Activated naive CD4-positive, alpha-beta T cell treated with anti-CD3 and anti-CD28 coated beads, Interleukin-2, amount 50 U/mL, for 24 hours (primary cell): ENCODE data around the gene DDR2.

Experiments
- H3K27ac Mint-ChIP-seq: one replicate; pipeline ENCODE4 v1.8.0; 2021; ENCODE audit warnings: mild to moderate bottlenecking, mixed read lengths
- H3K27me3 Mint-ChIP-seq: one replicate; pipeline ENCODE4 v1.8.0; 2021; ENCODE audit warnings: mixed read lengths
- H3K36me3 Mint-ChIP-seq: one replicate; pipeline ENCODE4 v1.8.0; 2021; ENCODE audit warnings: mixed read lengths
- H3K4me1 Mint-ChIP-seq: one replicate; pipeline ENCODE4 v1.8.0; 2021; ENCODE audit warnings: mixed read lengths
- H3K4me3 Mint-ChIP-seq: one replicate; pipeline ENCODE4 v1.8.0; 2021; ENCODE audit warnings: mild to moderate bottlenecking, mixed read lengths
- H3K9me3 Mint-ChIP-seq: one replicate; pipeline ENCODE4 v1.8.0; 2021; ENCODE audit warnings: mixed read lengths

DDR2 gene

DNA sequence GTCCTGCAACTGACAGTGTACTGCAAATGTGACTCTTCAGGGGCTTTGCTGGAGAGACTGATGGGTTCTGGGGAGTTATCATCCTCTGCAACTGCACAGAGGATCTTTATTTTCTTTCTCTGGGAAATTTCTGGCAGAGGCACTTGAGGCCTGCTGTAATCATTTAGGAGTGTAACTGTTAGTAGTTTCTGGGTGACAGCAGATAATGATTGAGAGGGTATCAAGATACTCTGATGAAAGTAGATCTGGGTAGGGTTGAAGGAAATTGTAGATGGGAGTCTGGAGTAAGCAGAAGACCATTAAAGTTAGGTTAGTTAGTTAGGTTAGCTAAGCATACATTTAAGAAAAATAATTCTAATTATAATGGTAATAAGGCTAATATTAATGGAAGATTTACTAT is 11.0 kb upstream of the DDR2 start:
- no peak overlapping the region for H3K27ac Mint-ChIP-seq

DNA sequence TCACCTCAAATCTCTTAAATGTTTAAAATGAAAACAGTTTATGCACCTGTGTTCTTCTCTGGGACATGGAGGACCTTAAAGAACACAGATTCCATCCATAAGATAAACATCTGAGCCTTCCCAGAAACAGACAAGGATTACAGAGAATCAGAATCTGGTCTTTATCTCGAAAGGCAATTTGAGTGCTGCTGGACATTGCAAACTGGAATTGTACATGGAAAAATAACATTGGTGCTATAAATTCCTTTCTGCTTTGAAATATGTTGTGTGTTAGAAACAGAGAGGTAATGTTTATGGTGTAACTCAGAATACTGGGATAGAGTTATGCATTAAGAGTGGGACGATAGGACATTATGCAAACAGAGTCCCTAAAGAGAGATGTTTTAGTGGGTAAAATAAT is 6.6 kb upstream of the DDR2 start:
- Mint-ChIP-seq H3K4me3 (no peak overlapping the region), H3K9me3 (no peaks in the 10 kb centered on the region), H3K27ac (no peak overlapping the region), H3K36me3 (peaks cover 5% of the 10 kb centered on the region), H3K4me1 (no peaks in the 10 kb centered on the region), H3K27me3 (peaks cover 9% of the 10 kb centered on the region)

More for the DNA sequence above, 11.0 kb upstream of the DDR2 start:
- H3K9me3 Mint-ChIP-seq, result no peaks in the 10 kb centered on the region
- no peak overlapping the region for H3K4me3 Mint-ChIP-seq
- H3K27me3 Mint-ChIP-seq, result peaks cover 4% of the 10 kb centered on the region
- H3K4me1 Mint-ChIP-seq, result no peaks in the 10 kb centered on the region
- H3K36me3 Mint-ChIP-seq, result peaks cover 19% of the 10 kb centered on the region

DNA sequence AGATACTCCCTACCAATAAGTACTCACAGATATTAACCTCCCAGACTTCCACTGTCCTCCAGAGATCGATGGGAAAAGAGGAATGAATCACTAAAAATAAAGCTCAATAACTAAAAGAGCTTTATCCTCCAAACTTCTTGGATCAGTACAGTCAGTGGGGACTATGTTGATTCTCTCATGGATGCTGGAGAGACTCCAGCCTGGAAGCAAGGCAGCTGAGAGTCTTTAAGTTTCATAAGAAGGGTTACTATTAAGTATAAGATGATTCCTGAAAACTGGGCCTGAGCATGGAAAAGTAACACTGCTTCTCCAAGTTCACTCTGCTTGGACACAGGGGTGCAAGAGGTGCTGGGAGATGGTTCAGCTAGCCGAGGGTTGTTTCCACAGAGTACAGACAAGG is 6.2 kb upstream of the DDR2 start:
- peaks cover 5% of the 10 kb centered on the region for H3K36me3 Mint-ChIP-seq
- peaks cover 9% of the 10 kb centered on the region for H3K27me3 Mint-ChIP-seq
- H3K27ac Mint-ChIP-seq, result no peak overlapping the region
- no peak overlapping the region for H3K4me3 Mint-ChIP-seq
- H3K4me1 Mint-ChIP-seq, result no peaks in the 10 kb centered on the region
- no peaks in the 10 kb centered on the region for H3K9me3 Mint-ChIP-seq

DNA sequence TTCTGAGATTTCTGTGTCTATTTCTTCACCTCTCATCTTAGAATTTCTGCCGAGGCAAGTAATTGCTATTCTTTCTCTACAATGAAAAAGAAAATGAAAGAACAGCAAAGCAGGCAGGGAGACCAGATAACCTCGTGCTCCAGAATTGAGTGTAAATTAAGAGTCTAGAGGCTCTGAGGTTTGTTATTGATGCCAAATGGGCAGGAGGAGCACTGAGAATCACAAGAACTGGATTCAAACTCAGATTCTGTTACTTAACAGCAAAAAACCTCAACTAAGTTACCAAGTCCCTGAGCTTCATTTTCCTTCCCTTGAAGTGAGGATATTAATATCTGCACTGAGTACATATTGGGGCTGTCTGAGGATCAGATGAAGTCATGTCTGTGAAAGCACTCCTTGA is 5.5 kb upstream of the DDR2 start:
- Mint-ChIP-seq H3K4me3 (no peak overlapping the region), H3K27ac (no peak overlapping the region), H3K4me1 (no peaks in the 10 kb centered on the region), H3K36me3 (peaks cover 5% of the 10 kb centered on the region), H3K27me3 (peaks cover 9% of the 10 kb centered on the region), H3K9me3 (no peaks in the 10 kb centered on the region)

DNA sequence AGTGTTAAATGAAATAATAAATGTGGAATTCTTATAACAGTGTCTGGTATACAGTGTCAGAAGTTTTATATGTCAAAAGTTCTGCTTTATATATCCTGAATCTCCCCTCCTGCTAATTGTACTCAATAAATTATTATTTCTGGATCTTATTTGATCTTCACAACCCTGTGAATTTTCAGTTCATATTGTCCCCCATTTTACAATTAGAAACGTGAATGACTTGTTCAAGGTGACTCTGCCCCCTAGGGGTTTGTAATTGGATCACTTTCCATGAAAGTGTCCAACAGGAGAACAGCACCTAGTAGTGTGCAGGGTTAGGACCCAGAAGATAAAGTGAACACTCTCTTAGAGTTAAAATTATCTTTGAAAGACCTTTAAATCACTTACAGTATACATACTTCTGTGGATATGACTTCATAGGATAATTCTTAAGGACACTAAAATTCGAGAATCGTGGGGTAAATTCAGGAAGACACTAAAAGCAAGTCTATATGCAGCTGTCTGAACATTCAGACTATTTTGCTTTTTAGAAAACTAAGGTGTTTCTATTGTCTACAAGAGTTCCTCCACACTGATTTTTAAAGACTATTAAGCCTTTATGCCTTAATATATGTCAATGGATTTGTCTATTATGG is 4.5 kb upstream of the DDR2 start:
- H3K36me3 Mint-ChIP-seq, result peaks cover 4% of the 10 kb centered on the region
- peaks cover 9% of the 10 kb centered on the region for H3K27me3 Mint-ChIP-seq
- no peak overlapping the region for H3K27ac Mint-ChIP-seq
- H3K9me3 Mint-ChIP-seq, result no peaks in the 10 kb centered on the region
- no peaks in the 10 kb centered on the region for H3K4me1 Mint-ChIP-seq
- H3K4me3 Mint-ChIP-seq, result no peak overlapping the region

DNA sequence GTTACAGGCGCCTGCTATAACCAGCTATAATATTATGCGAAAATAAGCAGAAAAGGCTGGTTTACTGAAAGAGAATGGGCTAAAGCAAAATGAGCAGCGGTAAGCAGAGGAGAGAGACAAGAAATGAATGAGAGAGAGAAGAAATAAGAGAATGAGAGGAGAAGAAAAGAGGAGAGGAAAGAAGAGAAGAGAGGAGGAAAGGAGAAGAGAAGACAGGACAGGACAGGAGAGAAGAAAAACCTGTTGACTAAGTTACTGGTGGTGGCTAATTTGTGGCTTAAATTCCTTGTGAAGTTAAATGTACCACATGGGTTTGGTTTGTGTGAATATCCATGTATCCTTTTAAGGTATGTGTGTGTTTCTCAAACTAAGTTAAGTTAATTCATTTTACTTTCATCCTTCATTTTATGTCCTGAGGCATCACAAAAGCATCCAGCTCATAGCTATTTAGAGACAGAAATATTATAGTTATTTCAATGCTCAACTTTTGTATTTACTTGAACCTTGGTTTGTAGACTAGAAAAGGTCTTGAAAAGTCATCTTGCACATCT is 3.1 kb upstream of the DDR2 start:
- Mint-ChIP-seq H3K27me3 (peaks cover 6% of the 10 kb centered on the region), H3K4me3 (no peak overlapping the region), H3K4me1 (no peaks in the 10 kb centered on the region), H3K27ac (no peak overlapping the region), H3K9me3 (no peaks in the 10 kb centered on the region), H3K36me3 (no peaks in the 10 kb centered on the region)

DNA sequence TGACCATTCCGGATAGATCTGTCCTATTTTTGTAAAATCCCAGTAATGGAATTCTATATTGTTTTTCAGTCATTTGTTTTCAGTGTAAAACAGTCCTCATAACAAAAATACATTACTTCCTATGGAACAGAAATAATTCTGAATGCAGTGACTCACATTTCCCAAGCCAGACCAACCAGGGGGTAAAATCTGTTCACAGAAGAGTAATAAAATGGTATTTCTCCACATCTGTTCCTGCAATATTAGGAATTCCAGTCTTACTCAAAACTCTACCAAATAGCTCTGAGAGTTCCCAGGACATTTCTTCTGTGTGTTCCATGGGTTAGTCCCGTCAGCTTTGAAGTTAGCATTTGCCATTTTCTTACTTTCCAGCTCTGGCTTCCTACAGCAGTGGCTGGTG is 2.6 kb upstream of the DDR2 start:
- no peak overlapping the region for H3K27ac Mint-ChIP-seq
- H3K9me3 Mint-ChIP-seq, result no peaks in the 10 kb centered on the region
- no peaks in the 10 kb centered on the region for H3K4me1 Mint-ChIP-seq
- peaks cover 6% of the 10 kb centered on the region for H3K27me3 Mint-ChIP-seq
- H3K36me3 Mint-ChIP-seq, result no peaks in the 10 kb centered on the region
- no peak overlapping the region for H3K4me3 Mint-ChIP-seq

DNA sequence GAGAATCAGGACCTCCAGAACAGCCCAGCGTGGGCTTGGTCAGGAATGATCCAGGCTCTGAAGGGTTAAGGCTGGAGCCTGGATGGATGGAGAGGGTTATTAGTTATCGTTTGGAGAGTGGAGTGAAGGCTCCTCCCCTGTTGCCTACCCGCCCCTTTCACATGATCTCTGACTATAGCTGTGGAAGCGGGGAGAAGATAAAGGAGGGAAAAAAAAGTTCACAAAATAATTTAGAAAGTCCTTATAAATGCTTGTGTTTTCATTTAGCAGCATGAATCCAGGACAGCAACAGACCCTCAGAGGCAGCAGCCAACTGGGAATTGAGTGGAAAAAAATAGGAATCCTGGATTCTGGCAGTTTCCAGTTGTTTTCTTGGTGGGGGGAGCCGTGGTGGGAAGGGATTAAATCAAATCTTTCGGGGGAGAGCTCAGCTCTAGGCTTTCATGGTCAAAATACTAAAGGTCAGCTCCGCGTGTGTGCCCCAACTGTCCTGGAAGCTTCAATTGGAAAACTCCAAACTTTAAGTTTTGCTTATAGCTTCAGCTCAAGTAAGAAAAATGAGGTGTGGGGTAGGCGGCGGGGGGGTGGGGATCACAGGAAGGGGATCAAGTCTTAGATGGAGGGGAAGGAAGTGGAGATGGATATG is 595 bp upstream of the DDR2 start:
- no peaks in the 10 kb centered on the region for H3K4me1 Mint-ChIP-seq
- H3K27me3 Mint-ChIP-seq, result peaks cover 3% of the 10 kb centered on the region
- no peak overlapping the region for H3K4me3 Mint-ChIP-seq
- no peaks in the 10 kb centered on the region for H3K36me3 Mint-ChIP-seq
- H3K9me3 Mint-ChIP-seq, result no peaks in the 10 kb centered on the region
- no peak overlapping the region for H3K27ac Mint-ChIP-seq

DNA sequence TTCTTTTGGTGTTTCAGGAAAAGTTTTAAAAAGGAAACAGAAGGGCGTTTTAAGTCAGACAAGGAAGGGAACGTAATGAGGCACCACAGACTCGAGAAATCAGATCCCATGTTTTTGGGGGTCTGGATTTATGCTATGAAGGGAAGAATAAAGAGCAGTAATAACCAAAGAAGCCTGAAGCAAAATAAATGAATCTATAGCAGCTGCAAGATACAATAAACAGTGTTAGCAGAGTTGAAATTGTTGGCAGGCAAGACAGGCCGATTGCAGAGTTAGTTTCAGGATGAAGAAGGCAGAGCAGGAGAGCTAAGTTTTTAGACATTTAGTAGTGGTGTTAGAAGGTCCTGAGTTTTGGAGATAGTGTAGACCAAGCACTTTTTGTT is 425 bp downstream of the DDR2 start:
- no peaks in the 10 kb centered on the region for H3K36me3 Mint-ChIP-seq
- H3K9me3 Mint-ChIP-seq, result no peaks in the 10 kb centered on the region
- H3K27ac Mint-ChIP-seq, result no peak overlapping the region
- no peaks in the 10 kb centered on the region for H3K4me1 Mint-ChIP-seq
- peaks cover 2% of the 10 kb centered on the region for H3K27me3 Mint-ChIP-seq
- no peak overlapping the region for H3K4me3 Mint-ChIP-seq

DNA sequence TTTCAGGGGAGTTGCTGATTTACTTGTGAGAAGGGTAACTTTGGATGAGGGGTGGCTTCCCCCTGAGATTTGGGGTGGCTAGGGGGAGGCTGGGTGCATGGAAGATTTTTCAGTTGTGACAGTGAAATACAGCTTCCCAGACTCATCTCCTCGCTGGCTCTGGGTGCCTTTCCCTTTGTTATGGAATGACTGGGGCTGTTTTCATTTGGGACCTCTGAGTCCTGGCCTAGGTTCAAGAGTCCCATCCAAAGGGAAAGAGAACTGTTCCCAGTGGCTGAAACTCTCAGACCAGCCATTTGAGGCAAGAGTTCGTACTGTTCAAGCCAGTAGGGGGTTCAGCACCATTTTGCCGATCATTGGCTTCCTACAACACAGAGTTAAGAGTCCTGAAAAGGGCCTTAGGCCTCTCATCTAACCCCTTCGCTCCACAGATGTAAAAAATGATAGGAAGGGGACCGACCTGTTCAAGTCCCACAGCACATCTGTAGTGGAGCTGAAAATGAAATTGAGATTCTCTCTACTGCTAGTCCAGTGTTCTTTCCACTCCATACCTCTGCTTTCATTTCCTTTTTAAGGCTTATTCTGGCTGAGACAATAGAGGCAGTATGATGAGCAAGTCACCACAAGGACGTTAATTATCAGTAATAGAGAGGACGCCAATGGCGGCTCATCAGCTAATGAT is 958 bp downstream of the DDR2 start:
- Mint-ChIP-seq H3K4me3 (no peak overlapping the region), H3K4me1 (no peaks in the 10 kb centered on the region), H3K27me3 (peaks cover 2% of the 10 kb centered on the region), H3K9me3 (no peaks in the 10 kb centered on the region), H3K27ac (no peak overlapping the region), H3K36me3 (no peaks in the 10 kb centered on the region)

DNA sequence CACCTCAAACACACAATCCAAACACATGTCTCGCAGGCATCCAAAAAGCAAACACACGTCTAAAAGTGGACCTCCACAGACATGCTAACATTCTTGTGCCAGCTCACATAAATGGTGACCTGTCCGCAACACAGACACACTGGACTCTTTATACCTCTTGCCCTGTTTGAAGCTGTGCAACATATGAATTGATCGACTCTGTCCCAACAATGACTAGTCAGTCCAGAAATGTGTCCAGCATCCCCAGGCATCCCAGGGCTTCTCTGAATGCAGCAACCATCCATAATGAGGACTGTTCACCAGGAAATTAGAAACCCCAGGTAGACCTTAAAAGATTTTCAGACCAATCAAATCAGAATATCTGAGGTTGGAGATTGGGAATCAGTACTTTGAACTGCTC is 3.2 kb downstream of the DDR2 start:
- no peaks in the 10 kb centered on the region for H3K27me3 Mint-ChIP-seq
- no peak overlapping the region for H3K27ac Mint-ChIP-seq
- no peaks in the 10 kb centered on the region for H3K9me3 Mint-ChIP-seq
- no peak overlapping the region for H3K4me3 Mint-ChIP-seq
- no peaks in the 10 kb centered on the region for H3K4me1 Mint-ChIP-seq
- H3K36me3 Mint-ChIP-seq, result no peaks in the 10 kb centered on the region

DNA sequence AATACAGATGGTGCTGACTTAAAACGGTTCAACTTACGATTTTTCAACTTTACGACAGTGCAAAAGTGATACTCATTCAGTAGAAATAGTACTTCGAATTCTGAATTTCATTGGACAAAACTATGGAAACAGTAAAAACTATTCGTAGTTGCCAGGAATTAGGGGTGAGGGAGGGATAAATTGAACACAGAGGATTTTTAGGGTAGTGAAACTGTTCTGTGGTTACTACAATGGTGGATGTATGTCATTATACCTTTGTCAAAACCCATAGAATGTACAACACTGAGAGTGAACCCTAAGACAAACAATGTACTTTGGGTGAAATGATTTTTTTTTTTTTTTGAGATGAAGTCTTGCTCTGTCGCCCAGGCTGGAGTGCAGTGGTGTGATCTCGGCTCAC is 7.5 kb downstream of the DDR2 start:
- no peaks in the 10 kb centered on the region for H3K36me3 Mint-ChIP-seq

DNA sequence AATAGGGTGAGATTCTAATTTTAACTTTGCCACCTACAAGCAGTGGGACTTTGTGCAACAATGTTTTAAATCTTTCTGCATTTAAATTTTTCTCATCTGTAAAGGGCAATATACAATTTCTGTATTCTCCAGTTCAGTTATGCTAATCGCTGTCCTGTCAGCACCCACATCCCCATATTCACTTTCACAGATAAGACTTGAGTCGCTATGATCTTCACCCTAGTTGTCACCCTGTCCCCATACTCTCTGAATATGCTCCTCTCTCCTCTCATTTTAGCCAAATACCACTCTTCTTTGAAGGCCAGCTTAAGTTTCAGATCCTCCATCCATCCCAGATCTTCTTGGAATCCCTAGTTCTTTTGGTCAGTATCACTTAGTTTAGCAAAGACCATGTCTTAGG is 8.8 kb downstream of the DDR2 start:
- Mint-ChIP-seq H3K4me3 (no peak overlapping the region), H3K36me3 (no peaks in the 10 kb centered on the region), H3K27me3 (no peaks in the 10 kb centered on the region), H3K9me3 (no peaks in the 10 kb centered on the region), H3K27ac (no peak overlapping the region), H3K4me1 (no peaks in the 10 kb centered on the region)

More for the DNA sequence above, 7.5 kb downstream of the DDR2 start:
- H3K4me3 Mint-ChIP-seq, result no peak overlapping the region
- H3K9me3 Mint-ChIP-seq, result no peaks in the 10 kb centered on the region
- H3K27me3 Mint-ChIP-seq, result no peaks in the 10 kb centered on the region
- H3K4me1 Mint-ChIP-seq, result no peaks in the 10 kb centered on the region
- no peak overlapping the region for H3K27ac Mint-ChIP-seq

DNA sequence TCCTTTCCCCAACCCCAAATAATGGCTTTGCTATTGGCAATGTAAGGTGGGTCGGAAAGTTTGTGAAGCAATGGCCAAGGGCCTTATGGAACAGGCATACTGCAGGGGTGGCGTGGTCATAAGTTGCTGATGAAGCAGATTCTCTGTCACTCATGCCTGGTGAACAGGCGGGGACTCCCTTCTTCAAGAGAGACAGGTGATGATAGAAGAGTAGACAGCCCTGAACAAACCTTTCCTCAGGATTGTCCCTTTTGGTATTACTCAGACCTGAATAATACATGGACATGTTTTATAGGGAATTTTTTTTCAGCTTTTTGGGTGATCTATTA is 12.7 kb downstream of the DDR2 start:
- no peaks in the 10 kb centered on the region for H3K36me3 Mint-ChIP-seq
- H3K4me3 Mint-ChIP-seq, result no peak overlapping the region
- no peaks in the 10 kb centered on the region for H3K9me3 Mint-ChIP-seq
- H3K27me3 Mint-ChIP-seq, result peaks cover 10% of the 10 kb centered on the region
- no peaks in the 10 kb centered on the region for H3K4me1 Mint-ChIP-seq
- no peak overlapping the region for H3K27ac Mint-ChIP-seq

DNA sequence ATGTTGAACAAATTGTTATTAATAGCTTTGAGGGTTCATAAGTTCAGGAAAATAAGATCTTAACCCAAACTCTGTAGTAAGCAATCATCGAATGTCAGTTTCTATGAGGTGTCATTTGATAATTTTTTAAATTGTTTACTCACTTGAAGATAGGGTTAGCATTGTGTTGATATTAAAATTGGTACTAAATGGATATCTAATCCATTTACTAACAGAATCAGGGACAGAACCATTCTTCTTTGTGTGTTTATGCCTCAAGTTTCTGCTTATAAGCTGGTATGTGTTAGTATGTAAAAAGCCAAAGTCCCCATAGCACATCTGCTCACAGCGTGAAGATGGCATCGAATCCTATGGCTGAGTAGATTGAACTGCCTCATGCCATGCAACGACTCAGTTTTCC is 13.4 kb downstream of the DDR2 start:
- no peaks in the 10 kb centered on the region for H3K9me3 Mint-ChIP-seq
- H3K4me1 Mint-ChIP-seq, result no peaks in the 10 kb centered on the region

DNA sequence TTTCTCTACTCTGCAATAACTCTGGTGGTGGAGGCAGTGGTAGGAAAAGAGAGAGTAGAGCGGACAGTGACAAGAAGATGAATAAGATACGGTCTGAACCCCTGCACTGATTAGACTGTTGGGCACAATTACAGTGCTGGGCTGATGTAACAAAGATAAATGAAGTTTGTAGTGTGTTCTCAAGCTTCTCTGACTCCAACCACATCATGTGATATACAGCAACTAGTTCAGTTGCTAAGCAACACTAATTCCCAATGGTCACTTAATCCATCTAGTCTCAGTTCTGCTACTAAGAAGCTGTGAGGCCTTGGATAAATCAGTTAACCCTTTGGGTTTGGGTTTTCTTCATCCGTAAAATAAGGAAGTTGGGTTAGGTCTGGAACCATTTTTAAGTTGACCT is 17.3 kb downstream of the DDR2 start:
- H3K4me1 Mint-ChIP-seq, result no peaks in the 10 kb centered on the region
- H3K36me3 Mint-ChIP-seq, result no peaks in the 10 kb centered on the region
- no peak overlapping the region for H3K27ac Mint-ChIP-seq
- H3K4me3 Mint-ChIP-seq, result no peak overlapping the region
- H3K27me3 Mint-ChIP-seq, result peaks cover 11% of the 10 kb centered on the region
- no peaks in the 10 kb centered on the region for H3K9me3 Mint-ChIP-seq

More for the DNA sequence above, 13.4 kb downstream of the DDR2 start:
- no peak overlapping the region for H3K27ac Mint-ChIP-seq
- peaks cover 10% of the 10 kb centered on the region for H3K27me3 Mint-ChIP-seq
- H3K4me3 Mint-ChIP-seq, result no peak overlapping the region
- H3K36me3 Mint-ChIP-seq, result no peaks in the 10 kb centered on the region
